ENCODE measurements around the gene SAMD4B. TPM values are rescaled to one million over a fixed set of nuclear protein-coding genes. Genes with fewer than 3 reads are reported as not detected.
A peak's percentile ranks its signal among the peaks of the same experiment; 100 is the strongest.

The SAMD4B gene
- total and polyA plus RNA-seq, 9 of the 15 experiments (the other 6 are each of a cell fraction or from before 2014, with no cell fraction given) = 3.4 to 90.5 (median 38.0) TPM

DNA sequence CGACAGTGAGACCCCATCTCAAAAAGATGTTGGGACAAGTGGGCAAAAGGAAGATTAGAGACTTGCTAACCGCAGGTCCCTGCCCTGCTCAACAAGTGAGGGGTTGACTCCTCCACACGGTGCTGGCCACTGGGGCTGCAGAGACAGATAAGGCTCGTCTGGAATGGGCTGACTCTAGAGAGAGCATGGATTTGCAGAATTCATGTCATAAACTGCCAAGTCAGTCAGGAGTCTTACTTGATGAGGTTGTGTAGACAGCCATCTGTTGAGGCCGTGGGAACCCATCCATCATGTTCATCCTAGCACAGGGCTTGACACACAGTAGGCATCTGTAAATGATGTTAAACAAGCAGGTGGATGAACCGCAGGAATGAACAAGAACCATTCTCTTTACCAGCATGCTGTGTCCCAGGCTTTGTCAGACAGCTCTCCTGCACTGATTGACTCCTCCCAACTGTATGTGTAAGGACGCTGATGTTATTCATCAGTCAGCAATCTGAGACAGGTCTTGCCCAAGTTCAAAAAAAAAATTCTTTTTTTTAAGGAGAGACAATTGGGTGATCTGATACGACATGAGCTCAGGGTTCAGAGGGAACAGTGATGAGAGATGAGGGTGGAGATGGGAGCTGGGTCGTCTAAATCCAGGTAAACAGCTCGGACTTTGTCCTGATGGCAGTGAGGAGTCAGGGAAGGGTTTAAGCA, 39.8 kb downstream of the SAMD4B start (continued):
- TF ChIP-seq RBM34 (IDR thresholded peaks at IDR 0.05; ENCODE audit: borderline replicate concordance, insufficient read depth, low read length) (no peak), PHB (CRISPR knock-in tag; IDR thresholded peaks at IDR 0.05) (no peak), ZNF384 (IDR thresholded peaks at IDR 0.05; ENCODE audit: low read depth, low read length) (no peak), ESRRB (CRISPR knock-in tag; IDR thresholded peaks at IDR 0.05; ENCODE audit: borderline replicate concordance) (no peak), MAFG (tag; conservative IDR thresholded peaks at IDR 0.05) (peak; percentile 68), ZNF146 (CRISPR knock-in tag; IDR thresholded peaks at IDR 0.05; ENCODE audit: unreplicated experiment) (no peak), ZNF121 (CRISPR knock-in tag; conservative IDR thresholded peaks at IDR 0.05) (no peak), FIP1L1 (IDR thresholded peaks at IDR 0.05; ENCODE audit: low read depth, low read length, poor library complexity, severe bottlenecking) (no peak), FOXM1 (IDR thresholded peaks at IDR 0.05; ENCODE audit: low read depth) (peak; percentile 58), FOXM1 (CRISPR knock-in tag; IDR thresholded peaks at IDR 0.05; ENCODE audit: low read depth) (no peak), CHCHD3 (CRISPR knock-in tag; IDR thresholded peaks at IDR 0.05) (no peak), SMC3 (conservative IDR thresholded peaks at IDR 0.05; ENCODE audit: insufficient read depth, low read depth, low read length) (no peak), GTF2F1 (IDR thresholded peaks at IDR 0.05; ENCODE audit: low read depth, low read length) (no peak)
- TF ChIP-seq, protein P1, sequence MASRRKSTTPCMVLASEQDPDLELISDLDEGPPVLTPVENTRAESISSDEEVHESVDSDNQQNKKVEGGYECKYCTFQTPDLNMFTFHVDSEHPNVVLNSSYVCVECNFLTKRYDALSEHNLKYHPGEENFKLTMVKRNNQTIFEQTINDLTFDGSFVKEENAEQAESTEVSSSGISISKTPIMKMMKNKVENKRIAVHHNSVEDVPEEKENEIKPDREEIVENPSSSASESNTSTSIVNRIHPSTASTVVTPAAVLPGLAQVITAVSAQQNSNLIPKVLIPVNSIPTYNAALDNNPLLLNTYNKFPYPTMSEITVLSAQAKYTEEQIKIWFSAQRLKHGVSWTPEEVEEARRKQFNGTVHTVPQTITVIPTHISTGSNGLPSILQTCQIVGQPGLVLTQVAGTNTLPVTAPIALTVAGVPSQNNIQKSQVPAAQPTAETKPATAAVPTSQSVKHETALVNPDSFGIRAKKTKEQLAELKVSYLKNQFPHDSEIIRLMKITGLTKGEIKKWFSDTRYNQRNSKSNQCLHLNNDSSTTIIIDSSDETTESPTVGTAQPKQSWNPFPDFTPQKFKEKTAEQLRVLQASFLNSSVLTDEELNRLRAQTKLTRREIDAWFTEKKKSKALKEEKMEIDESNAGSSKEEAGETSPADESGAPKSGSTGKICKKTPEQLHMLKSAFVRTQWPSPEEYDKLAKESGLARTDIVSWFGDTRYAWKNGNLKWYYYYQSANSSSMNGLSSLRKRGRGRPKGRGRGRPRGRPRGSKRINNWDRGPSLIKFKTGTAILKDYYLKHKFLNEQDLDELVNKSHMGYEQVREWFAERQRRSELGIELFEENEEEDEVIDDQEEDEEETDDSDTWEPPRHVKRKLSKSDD (conservative IDR thresholded peaks at IDR 0.05; ENCODE audit: low read length) = no peak
- TF ChIP-seq, protein P2, sequence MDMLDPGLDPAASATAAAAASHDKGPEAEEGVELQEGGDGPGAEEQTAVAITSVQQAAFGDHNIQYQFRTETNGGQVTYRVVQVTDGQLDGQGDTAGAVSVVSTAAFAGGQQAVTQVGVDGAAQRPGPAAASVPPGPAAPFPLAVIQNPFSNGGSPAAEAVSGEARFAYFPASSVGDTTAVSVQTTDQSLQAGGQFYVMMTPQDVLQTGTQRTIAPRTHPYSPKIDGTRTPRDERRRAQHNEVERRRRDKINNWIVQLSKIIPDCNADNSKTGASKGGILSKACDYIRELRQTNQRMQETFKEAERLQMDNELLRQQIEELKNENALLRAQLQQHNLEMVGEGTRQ (CRISPR knock-in tag; IDR thresholded peaks at IDR 0.05) = no peak
- TF ChIP-seq, protein P3, sequence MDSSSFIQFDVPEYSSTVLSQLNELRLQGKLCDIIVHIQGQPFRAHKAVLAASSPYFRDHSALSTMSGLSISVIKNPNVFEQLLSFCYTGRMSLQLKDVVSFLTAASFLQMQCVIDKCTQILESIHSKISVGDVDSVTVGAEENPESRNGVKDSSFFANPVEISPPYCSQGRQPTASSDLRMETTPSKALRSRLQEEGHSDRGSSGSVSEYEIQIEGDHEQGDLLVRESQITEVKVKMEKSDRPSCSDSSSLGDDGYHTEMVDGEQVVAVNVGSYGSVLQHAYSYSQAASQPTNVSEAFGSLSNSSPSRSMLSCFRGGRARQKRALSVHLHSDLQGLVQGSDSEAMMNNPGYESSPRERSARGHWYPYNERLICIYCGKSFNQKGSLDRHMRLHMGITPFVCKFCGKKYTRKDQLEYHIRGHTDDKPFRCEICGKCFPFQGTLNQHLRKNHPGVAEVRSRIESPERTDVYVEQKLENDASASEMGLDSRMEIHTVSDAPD (CRISPR knock-in tag; IDR thresholded peaks at IDR 0.05) = no peak
- TF ChIP-seq, protein P4, sequence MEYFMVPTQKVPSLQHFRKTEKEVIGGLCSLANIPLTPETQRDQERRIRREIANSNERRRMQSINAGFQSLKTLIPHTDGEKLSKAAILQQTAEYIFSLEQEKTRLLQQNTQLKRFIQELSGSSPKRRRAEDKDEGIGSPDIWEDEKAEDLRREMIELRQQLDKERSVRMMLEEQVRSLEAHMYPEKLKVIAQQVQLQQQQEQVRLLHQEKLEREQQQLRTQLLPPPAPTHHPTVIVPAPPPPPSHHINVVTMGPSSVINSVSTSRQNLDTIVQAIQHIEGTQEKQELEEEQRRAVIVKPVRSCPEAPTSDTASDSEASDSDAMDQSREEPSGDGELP (CRISPR knock-in tag; IDR thresholded peaks at IDR 0.05; ENCODE audit: borderline replicate concordance) = peak; percentile 89
- TF ChIP-seq, protein P5, sequence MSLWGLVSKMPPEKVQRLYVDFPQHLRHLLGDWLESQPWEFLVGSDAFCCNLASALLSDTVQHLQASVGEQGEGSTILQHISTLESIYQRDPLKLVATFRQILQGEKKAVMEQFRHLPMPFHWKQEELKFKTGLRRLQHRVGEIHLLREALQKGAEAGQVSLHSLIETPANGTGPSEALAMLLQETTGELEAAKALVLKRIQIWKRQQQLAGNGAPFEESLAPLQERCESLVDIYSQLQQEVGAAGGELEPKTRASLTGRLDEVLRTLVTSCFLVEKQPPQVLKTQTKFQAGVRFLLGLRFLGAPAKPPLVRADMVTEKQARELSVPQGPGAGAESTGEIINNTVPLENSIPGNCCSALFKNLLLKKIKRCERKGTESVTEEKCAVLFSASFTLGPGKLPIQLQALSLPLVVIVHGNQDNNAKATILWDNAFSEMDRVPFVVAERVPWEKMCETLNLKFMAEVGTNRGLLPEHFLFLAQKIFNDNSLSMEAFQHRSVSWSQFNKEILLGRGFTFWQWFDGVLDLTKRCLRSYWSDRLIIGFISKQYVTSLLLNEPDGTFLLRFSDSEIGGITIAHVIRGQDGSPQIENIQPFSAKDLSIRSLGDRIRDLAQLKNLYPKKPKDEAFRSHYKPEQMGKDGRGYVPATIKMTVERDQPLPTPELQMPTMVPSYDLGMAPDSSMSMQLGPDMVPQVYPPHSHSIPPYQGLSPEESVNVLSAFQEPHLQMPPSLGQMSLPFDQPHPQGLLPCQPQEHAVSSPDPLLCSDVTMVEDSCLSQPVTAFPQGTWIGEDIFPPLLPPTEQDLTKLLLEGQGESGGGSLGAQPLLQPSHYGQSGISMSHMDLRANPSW (CRISPR knock-in tag; IDR thresholded peaks at IDR 0.05) = no peak

Data from K562 (cell line).